Type B pancreatic cell (in vitro differentiated cells): Measurements from ENCODE around the gene MAP3K21. TPM values are rescaled to one million over a fixed set of nuclear protein-coding genes. Genes with fewer than 3 reads are reported as not detected.

Experiments used
- DNase-seq: peaks from one replicate; pipeline ENCODE4 v3.0.0; 2021; ENCODE audit warnings: mixed read lengths; ENCODE audit not compliant: unreplicated experiment; ENCODE audit errors: extremely low spot score
- H3K27ac Mint-ChIP-seq: 2 replicates; pipeline ENCODE4 v1.8.0; 2021; ENCODE audit warnings: mild to moderate bottlenecking, mixed read lengths
- H3K27me3 Mint-ChIP-seq: 2 replicates; pipeline ENCODE4 v1.8.0; 2021; ENCODE audit warnings: mixed read lengths
- H3K36me3 Mint-ChIP-seq: 2 replicates; pipeline ENCODE4 v1.8.0; 2021; ENCODE audit warnings: mixed read lengths
- H3K4me1 Mint-ChIP-seq: one replicate; pipeline ENCODE4 v1.8.0; 2021; ENCODE audit warnings: mixed read lengths; ENCODE audit not compliant: unreplicated experiment
- H3K4me3 Mint-ChIP-seq: 2 replicates; pipeline ENCODE4 v1.8.0; 2021; ENCODE audit warnings: mild to moderate bottlenecking, mixed read lengths
- H3K9me3 Mint-ChIP-seq: 2 replicates; pipeline ENCODE4 v1.8.0; 2021; ENCODE audit warnings: mixed read lengths
- CTCF ChIP-seq: fragments of 200-600 bp; sonication (generic); conservative IDR thresholded peaks from 2 replicates; pipeline ENCODE4 v1.5.0; 2021; ENCODE audit warnings: antibody characterized with exemption, mild to moderate bottlenecking
- total RNA-seq: library from RNA; stranded (reverse); gene quantifications from 2 replicates; pipeline ENCODE4 v1.2.1, GENCODE V29; 2021; ENCODE audit warnings: low replicate concordance

The MAP3K21 gene
- total RNA-seq, 1 donor from 2014 or later = 6.4 TPM

DNA sequence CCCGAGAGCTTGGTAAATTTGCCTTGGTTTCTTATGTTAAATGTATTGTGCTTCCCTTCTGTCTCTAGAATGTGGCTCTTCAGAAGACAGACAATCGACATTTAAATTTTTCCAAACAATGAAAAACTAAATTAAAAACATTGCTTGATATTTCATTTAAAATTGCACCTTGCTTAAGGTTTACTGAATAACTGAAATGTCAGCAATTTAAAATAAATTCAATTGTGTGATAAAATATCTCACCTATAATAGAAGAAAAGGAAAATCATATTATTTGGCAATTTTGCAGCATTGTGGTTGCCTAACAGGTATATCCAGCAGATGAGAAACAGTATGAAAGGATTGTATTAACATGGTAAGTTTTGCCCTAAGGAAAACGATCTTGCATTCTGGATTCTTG, 56.5 kb downstream of the MAP3K21 start:
- DNase-seq = no peak
- Mint-ChIP-seq H3K27me3 (no peaks in the 10 kb centered on the region), H3K4me1 (no peaks in the 10 kb centered on the region), H3K4me3 (no peak overlapping the region), H3K9me3 (no peaks in the 10 kb centered on the region), H3K36me3 (peaks cover 13% of the 10 kb centered on the region), H3K27ac (no peak overlapping the region)
- TF ChIP-seq CTCF = no peak

DNA sequence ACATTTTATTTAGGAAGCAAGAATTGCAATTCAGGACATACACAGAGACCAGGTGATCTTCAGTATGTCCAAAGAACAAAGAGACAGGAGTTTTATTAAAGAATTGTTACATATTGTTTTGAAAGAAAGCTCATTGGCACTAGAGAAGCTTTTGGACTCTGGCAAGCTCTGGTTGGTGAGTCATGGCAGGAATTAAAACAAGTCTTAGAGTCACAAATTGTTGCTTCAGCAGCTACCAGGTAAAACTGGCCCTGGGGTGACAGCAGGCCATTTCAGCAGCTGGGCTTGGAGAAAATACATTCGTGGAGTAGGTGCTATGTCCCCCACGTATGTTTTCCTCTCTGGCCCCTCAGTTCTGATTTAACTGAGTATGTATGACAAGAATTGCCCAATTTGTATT, 58.8 kb downstream of the MAP3K21 start:
- Mint-ChIP-seq H3K4me1 (peaks cover 2% of the 10 kb centered on the region), H3K4me3 (no peak overlapping the region), H3K27me3 (peaks cover 2% of the 10 kb centered on the region), H3K9me3 (no peaks in the 10 kb centered on the region), H3K27ac (no peak overlapping the region), H3K36me3 (peaks cover 8% of the 10 kb centered on the region)
- no peak for TF ChIP-seq CTCF
- DNase-seq = no peak

DNA sequence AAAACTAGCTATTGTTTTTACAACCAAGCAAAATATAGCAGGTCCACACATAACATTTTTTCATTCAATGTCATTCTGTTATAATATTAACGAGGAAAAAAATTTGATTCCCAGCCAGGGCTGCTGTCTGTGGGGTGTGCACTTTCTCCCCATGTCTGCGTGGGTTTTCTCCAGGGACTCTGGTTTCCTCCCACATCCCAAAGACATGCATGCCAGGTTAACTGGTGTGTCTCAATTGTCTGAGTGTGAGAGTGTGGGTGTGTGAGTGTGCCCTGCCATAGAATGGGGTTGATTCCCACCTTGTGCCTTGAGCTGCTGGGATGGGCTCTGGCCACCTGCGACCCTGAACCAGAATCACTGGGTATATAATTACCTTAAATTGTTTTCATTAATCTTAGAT, 60.1 kb downstream of the MAP3K21 start:
- no peak overlapping the region for H3K4me3 Mint-ChIP-seq
- H3K27ac Mint-ChIP-seq = no peak overlapping the region
- no peak for DNase-seq
- peaks cover 4% of the 10 kb centered on the region for H3K36me3 Mint-ChIP-seq
- no peaks in the 10 kb centered on the region for H3K9me3 Mint-ChIP-seq
- H3K27me3 Mint-ChIP-seq = peaks cover 8% of the 10 kb centered on the region
- peaks cover 4% of the 10 kb centered on the region for H3K4me1 Mint-ChIP-seq
- no peak for TF ChIP-seq CTCF

DNA sequence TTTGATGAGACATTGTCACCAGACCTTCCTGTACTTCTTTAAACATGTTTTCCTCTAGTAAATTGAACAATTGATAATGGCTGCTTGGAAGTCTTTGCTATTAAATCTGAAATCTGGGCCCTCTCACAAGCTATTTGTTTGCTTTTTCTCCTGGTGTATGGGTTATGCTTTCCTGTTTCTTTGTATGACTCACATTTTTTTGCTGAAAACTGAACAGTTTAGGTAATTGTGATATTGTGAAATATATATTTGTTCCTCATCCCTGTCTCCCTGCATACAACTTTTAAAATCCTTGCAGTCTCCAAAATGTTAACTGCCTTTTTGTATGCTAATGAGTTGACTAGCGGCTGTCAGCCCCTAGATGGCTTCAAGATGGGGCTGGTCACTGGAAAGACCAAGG, 61.6 kb downstream of the MAP3K21 start:
- peaks cover 14% of the 10 kb centered on the region for H3K4me1 Mint-ChIP-seq
- TF ChIP-seq CTCF = no peak
- H3K27ac Mint-ChIP-seq = no peak overlapping the region

GRCh38 chr1:233389893-233390292, 62.4 kb downstream of the MAP3K21 start:
- Mint-ChIP-seq H3K36me3 (no peaks in the 10 kb centered on the region), H3K27ac (no peak overlapping the region), H3K9me3 (no peaks in the 10 kb centered on the region), H3K4me1 (peaks cover 16% of the 10 kb centered on the region), H3K4me3 (no peak overlapping the region), H3K27me3 (peaks cover 8% of the 10 kb centered on the region)
- DNase-seq = no peak
- no peak for TF ChIP-seq CTCF

More for the DNA sequence above, 61.6 kb downstream of the MAP3K21 start:
- H3K36me3 Mint-ChIP-seq = no peaks in the 10 kb centered on the region
- H3K9me3 Mint-ChIP-seq = no peaks in the 10 kb centered on the region
- no peak for DNase-seq
- peaks cover 8% of the 10 kb centered on the region for H3K27me3 Mint-ChIP-seq
- no peak overlapping the region for H3K4me3 Mint-ChIP-seq
